HG02885 (cell line): ENCODE data around the gene RABGGTB.
"Not testable (repeated sequence)": the region's sequence is repeated elsewhere in the genome, so short reads cannot be mapped to it uniquely, and the experiment has no call there.

Source experiments
- ATAC-seq: cut with Tn5 transposase; IDR thresholded peaks from one replicate; pipeline ENCODE4 v1.9.1; 2021; ENCODE audit warnings: mild to moderate bottlenecking; ENCODE audit not compliant: unreplicated experiment, poor library complexity

The RABGGTB gene

GRCh38 chr1:75785983-75786853 lies at the start of gene RABGGTB:
Gene RABGGTB (plus strand): TSS chr1:75786256. CDS start chr1:75786272, 16 bp downstream.
- peak; percentile 57 for ATAC-seq

- no peak for ATAC-seq
Measured at GRCh38 chr1:75742047-75742625, 43.9 kb upstream of the RABGGTB start.

GRCh38 chr1:75745276-75745675 lies 40.8 kb upstream of the RABGGTB start:
- ATAC-seq, result peak; percentile 92

GRCh38 chr1:75757210-75757609 lies 28.8 kb upstream of the RABGGTB start:
- not testable (repeated sequence) for ATAC-seq

- not testable (repeated sequence) for ATAC-seq
Measured at GRCh38 chr1:75758543-75758942, 27.5 kb upstream of the RABGGTB start.

GRCh38 chr1:75764057-75764655 lies 21.9 kb upstream of the RABGGTB start:
- peak; percentile 48 for ATAC-seq

- ATAC-seq, result peak; percentile 37
Measured at GRCh38 chr1:75765697-75766355, 20.2 kb upstream of the RABGGTB start.

- no peak for ATAC-seq
Measured at GRCh38 chr1:75768016-75768415, 18.0 kb upstream of the RABGGTB start.

- no peak for ATAC-seq
Measured at GRCh38 chr1:75770761-75771160, 15.3 kb upstream of the RABGGTB start.

- no peak for ATAC-seq
Measured at GRCh38 chr1:75771978-75772377, 14.1 kb upstream of the RABGGTB start.

GRCh38 chr1:75777812-75778211 lies 8.2 kb upstream of the RABGGTB start:
- ATAC-seq, result not testable (repeated sequence)

- not testable (repeated sequence) for ATAC-seq
Measured at GRCh38 chr1:75778694-75779093, 7.4 kb upstream of the RABGGTB start.

- ATAC-seq, result not testable (repeated sequence)
Measured at GRCh38 chr1:75780183-75780582, 5.9 kb upstream of the RABGGTB start.

GRCh38 chr1:75783920-75784319 lies 2.1 kb upstream of the RABGGTB start:
- not testable (repeated sequence) for ATAC-seq

GRCh38 chr1:75785320-75785982 lies 605 bp upstream of the RABGGTB start:
- ATAC-seq, result peak; percentile 15

GRCh38 chr1:75786901-75787493 lies 941 bp downstream of the RABGGTB start:
- no peak for ATAC-seq

GRCh38 chr1:75787524-75787923 lies 1.5 kb downstream of the RABGGTB start:
- no peak for ATAC-seq

GRCh38 chr1:75789988-75790387 lies 3.9 kb downstream of the RABGGTB start:
- no peak for ATAC-seq

GRCh38 chr1:75791022-75791421 lies 5.0 kb downstream of the RABGGTB start:
- no peak for ATAC-seq

GRCh38 chr1:75792091-75792490 lies 6.0 kb downstream of the RABGGTB start:
- ATAC-seq, result no peak
